HEK293 (cell line): ENCODE results near the gene HMOX1.

Source experiments
- CTCF ChIA-PET: fragments of 350-600 bp; formaldehyde crosslinking; extraction: SDS; loops from one replicate; lab custom pipeline; 2021; ENCODE audit warnings: antibody characterized with exemption; lab: Yijun Ruan, JAX
- POLR2A ChIA-PET: fragments of 300-600 bp; formaldehyde crosslinking; extraction: SDS; loops from one replicate; lab custom pipeline; 2020; ENCODE audit warnings: antibody characterized with exemption, inconsistent platforms; lab: Yijun Ruan, JAX
- H3K27ac ChIP-seq: fragments of 200-500 bp; sonication (Bioruptor generic); 2 replicates; pipeline ENCODE4 v1.5.1; 2014; ENCODE audit warnings: low read depth, low read length, control low read depth, inconsistent platforms; ENCODE audit errors: extremely low read depth
- H3K36me3 ChIP-seq, 2 experiments: fragments of 200-500 bp in 1 of 2; sonication (Bioruptor generic) in 1 of 2; 1 replicate in 1 of 2; 2 replicates in 1 of 2; pipeline ENCODE4 v1.5.1; 2014 to 2017; ENCODE audit warnings: inconsistent platforms in 2 of 2, low read length in 2 of 2; ENCODE audit not compliant: control insufficient read depth in 2 of 2, insufficient read depth in 1 of 2
- H3K4me1 ChIP-seq: fragments of 200-500 bp; sonication (Bioruptor generic); 2 replicates; pipeline ENCODE4 v1.5.1; 2014; ENCODE audit warnings: mild to moderate bottlenecking, low read length, inconsistent platforms; ENCODE audit not compliant: control insufficient read depth, insufficient read depth
- H3K4me3 ChIP-seq: 2 replicates; pipeline ENCODE4 v1.5.1; 2011; ENCODE audit warnings: low read depth, mild to moderate bottlenecking, control low read depth, low read length, moderate library complexity
- H3K9me3 ChIP-seq: fragments of 200-500 bp; sonication (Bioruptor generic); 2 replicates; pipeline ENCODE4 v1.5.1; 2014; ENCODE audit warnings: low read depth, low read length, inconsistent platforms; ENCODE audit not compliant: control insufficient read depth, insufficient read depth
- BCL11A ChIP-seq: fragments of 450-650 bp; formaldehyde crosslinking; IDR thresholded peaks from 2 replicates; pipeline ENCODE4 v1.5.1; 2016; ENCODE audit warnings: low read depth, missing biosample characterization, missing genetic modification characterization
- HOXA7 ChIP-seq: sonication (generic); formaldehyde crosslinking; IDR thresholded peaks from 2 replicates; pipeline ENCODE4 v1.8.1; 2022; ENCODE audit warnings: missing genetic modification reagents, borderline replicate concordance
- HOXC10 ChIP-seq: sonication (generic); formaldehyde crosslinking; IDR thresholded peaks from 2 replicates; pipeline ENCODE4 v1.8.1; 2023; ENCODE audit warnings: mild to moderate bottlenecking, missing genetic modification reagents
- HOXD13 ChIP-seq: sonication (generic); formaldehyde crosslinking; IDR thresholded peaks from 2 replicates; pipeline ENCODE4 v1.8.0; 2022; ENCODE audit warnings: missing genetic modification reagents, borderline replicate concordance
- KLF1 ChIP-seq: fragments of 450-650 bp; formaldehyde crosslinking; IDR thresholded peaks from 2 replicates; pipeline ENCODE4 v1.5.1; 2016; ENCODE audit warnings: missing biosample characterization, missing genetic modification characterization
- MYNN ChIP-seq: fragments of 450-650 bp; formaldehyde crosslinking; IDR thresholded peaks from 2 replicates; pipeline ENCODE4 v1.5.1; 2016; ENCODE audit warnings: missing biosample characterization, missing genetic modification characterization, borderline replicate concordance
- PRDM1 ChIP-seq: fragments of 450-650 bp; formaldehyde crosslinking; IDR thresholded peaks from 2 replicates; pipeline ENCODE4; 2016; ENCODE audit warnings: missing biosample characterization, missing genetic modification characterization
- SALL2 ChIP-seq: fragments of 450-650 bp; formaldehyde crosslinking; IDR thresholded peaks from 2 replicates; pipeline ENCODE4 v1.5.0; 2017; ENCODE audit warnings: missing biosample characterization, mild to moderate bottlenecking, missing genetic modification characterization, borderline replicate concordance
- SP7 ChIP-seq: fragments of 450-650 bp; formaldehyde crosslinking; IDR thresholded peaks from 2 replicates; pipeline ENCODE4 v1.5.1; 2016; ENCODE audit warnings: missing biosample characterization, missing genetic modification characterization
- WT1 ChIP-seq: fragments of 450-650 bp; formaldehyde crosslinking; IDR thresholded peaks from 2 replicates; pipeline ENCODE4 v1.5.1; 2016; ENCODE audit warnings: missing biosample characterization, missing genetic modification characterization
- ZBTB17 ChIP-seq: fragments of 450-650 bp; formaldehyde crosslinking; IDR thresholded peaks from 2 replicates; pipeline ENCODE4 v1.5.1; 2016; ENCODE audit warnings: missing biosample characterization, missing genetic modification characterization
- ZFP69B ChIP-seq: fragments of 450-650 bp; formaldehyde crosslinking; IDR thresholded peaks from 2 replicates; pipeline ENCODE4 v1.5.1; 2016; ENCODE audit warnings: missing biosample characterization, missing genetic modification characterization
- ZNF10 ChIP-seq: fragments of 450-650 bp; formaldehyde crosslinking; IDR thresholded peaks from 2 replicates; pipeline ENCODE4 v1.5.1; 2017; ENCODE audit warnings: missing biosample characterization, missing genetic modification characterization
- ZNF121 ChIP-seq: fragments of 450-650 bp; formaldehyde crosslinking; IDR thresholded peaks from 2 replicates; pipeline ENCODE4 v1.5.1; 2016; ENCODE audit warnings: missing biosample characterization, missing genetic modification characterization
- ZNF16 ChIP-seq: fragments of 450-650 bp; formaldehyde crosslinking; IDR thresholded peaks from 2 replicates; pipeline ENCODE4 v1.5.1; 2016; ENCODE audit warnings: low read depth, missing biosample characterization, missing genetic modification characterization
- ZNF214 ChIP-seq: fragments of 450-650 bp; formaldehyde crosslinking; IDR thresholded peaks from 2 replicates; pipeline ENCODE4 v1.5.1; 2017; ENCODE audit warnings: missing biosample characterization, mild to moderate bottlenecking, missing genetic modification characterization, borderline replicate concordance
- ZNF302 ChIP-seq: fragments of 450-650 bp; formaldehyde crosslinking; IDR thresholded peaks from 2 replicates; pipeline ENCODE4 v1.5.1; 2016; ENCODE audit warnings: missing biosample characterization, missing genetic modification characterization, low read depth
- ZNF311 ChIP-seq: fragments of 450-650 bp; formaldehyde crosslinking; IDR thresholded peaks from 2 replicates; pipeline ENCODE4 v1.5.1; 2017; ENCODE audit warnings: missing biosample characterization, missing genetic modification characterization, borderline replicate concordance
- ZNF366 ChIP-seq: fragments of 450-650 bp; formaldehyde crosslinking; conservative IDR thresholded peaks from 2 replicates; pipeline ENCODE4 v1.5.1; 2016; ENCODE audit warnings: missing biosample characterization, missing genetic modification characterization
- ZNF394 ChIP-seq: fragments of 450-650 bp; formaldehyde crosslinking; IDR thresholded peaks from 2 replicates; pipeline ENCODE4 v1.5.1; 2016; ENCODE audit warnings: missing biosample characterization, missing genetic modification characterization, mild to moderate bottlenecking, moderate library complexity, borderline replicate concordance
- ZNF433 ChIP-seq: fragments of 450-650 bp; formaldehyde crosslinking; IDR thresholded peaks from 2 replicates; pipeline ENCODE4 v1.5.1; 2016; ENCODE audit warnings: missing biosample characterization, missing genetic modification characterization, low read depth
- ZNF501 ChIP-seq: fragments of 450-650 bp; formaldehyde crosslinking; IDR thresholded peaks from 2 replicates; pipeline ENCODE4 v1.5.1; 2016; ENCODE audit warnings: missing biosample characterization, missing genetic modification characterization
- ZNF544 ChIP-seq: fragments of 450-650 bp; formaldehyde crosslinking; IDR thresholded peaks from 2 replicates; pipeline ENCODE4 v1.5.0; 2017; ENCODE audit warnings: missing biosample characterization, missing genetic modification characterization
- ZNF555 ChIP-seq: fragments of 450-650 bp; formaldehyde crosslinking; conservative IDR thresholded peaks from 2 replicates; pipeline ENCODE4 v1.5.1; 2017; ENCODE audit warnings: missing biosample characterization, mild to moderate bottlenecking, missing genetic modification characterization, inconsistent platforms
- ZNF658 ChIP-seq: fragments of 450-650 bp; formaldehyde crosslinking; IDR thresholded peaks from 2 replicates; pipeline ENCODE4; 2016; ENCODE audit warnings: missing biosample characterization, missing genetic modification characterization
- ZNF664 ChIP-seq: fragments of 450-650 bp; formaldehyde crosslinking; IDR thresholded peaks from 2 replicates; pipeline ENCODE4 v1.5.1; 2016; ENCODE audit warnings: missing biosample characterization, missing genetic modification characterization
- ZSCAN30 ChIP-seq: fragments of 450-650 bp; IDR thresholded peaks from 2 replicates; pipeline ENCODE4 v1.5.1; 2018; ENCODE audit warnings: missing biosample characterization, mild to moderate bottlenecking, missing genetic modification characterization, moderate library complexity
- TF ChIP-seq, protein P1 (sequence below): fragments of 450-650 bp; formaldehyde crosslinking; IDR thresholded peaks from 2 replicates; pipeline ENCODE4 v1.5.1; 2017; ENCODE audit warnings: missing biosample characterization, mild to moderate bottlenecking, missing genetic modification characterization, moderate library complexity
- TF ChIP-seq, protein P2 (sequence below): fragments of 450-650 bp; formaldehyde crosslinking; IDR thresholded peaks from 2 replicates; pipeline ENCODE4 v1.5.1; 2016; ENCODE audit warnings: missing biosample characterization, missing genetic modification characterization
- TF ChIP-seq, protein P3 (sequence below): fragments of 450-650 bp; formaldehyde crosslinking; IDR thresholded peaks from 2 replicates; pipeline ENCODE4 v1.5.1; 2016; ENCODE audit warnings: missing biosample characterization, missing genetic modification characterization
- TF ChIP-seq, protein P4 (sequence below): fragments of 450-650 bp; formaldehyde crosslinking; IDR thresholded peaks from 2 replicates; pipeline ENCODE4 v1.5.1; 2016; ENCODE audit warnings: missing biosample characterization, missing genetic modification characterization

The HMOX1 gene

DNA sequence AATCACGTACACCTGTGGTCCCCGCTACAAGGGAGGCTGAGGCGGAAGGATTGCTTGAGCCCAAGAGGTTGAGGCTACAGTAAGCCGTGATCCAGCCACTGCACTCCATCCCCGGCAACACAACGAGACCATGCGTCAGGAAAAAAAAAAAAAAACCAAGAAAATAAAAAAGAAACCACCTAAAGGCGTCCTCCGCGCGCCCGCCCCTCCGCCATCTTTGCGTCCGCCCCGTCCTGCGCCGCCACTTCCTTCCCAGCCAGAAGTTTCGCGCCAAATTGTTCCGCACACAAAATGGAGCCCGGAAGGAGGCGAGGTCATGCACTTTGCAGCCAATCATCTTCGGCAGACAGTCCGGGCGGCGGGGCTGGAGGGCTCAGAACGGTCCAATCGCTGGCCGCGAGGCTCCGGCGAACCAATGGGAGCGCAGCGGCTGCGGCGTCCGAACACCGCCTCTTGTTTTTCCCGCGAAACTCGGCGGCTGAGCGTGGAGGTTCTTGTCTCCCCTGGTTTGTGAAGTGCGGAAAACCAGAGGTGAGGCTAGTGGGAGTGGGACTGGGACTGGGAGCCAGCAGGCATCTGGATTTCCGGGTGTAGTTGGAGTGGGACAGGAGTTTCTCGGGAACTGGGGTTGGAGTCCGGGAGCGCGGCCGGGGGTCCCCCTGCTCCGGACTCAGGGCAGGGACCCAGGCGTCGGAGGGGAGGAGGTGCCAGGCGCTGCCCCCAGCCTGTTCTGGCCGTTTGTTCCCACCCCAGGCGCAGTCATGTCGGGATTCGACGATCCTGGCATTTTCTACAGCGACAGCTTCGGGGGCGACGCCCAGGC lies 19.0 kb downstream of the HMOX1 start, which contains the start of gene MCM5:
Gene MCM5, plus strand, starts transcription at position 463 of the 823 bp plus-strand sequence. Its CDS starts 299 bp downstream, at position 762.
- CTCF ChIA-PET = interaction anchor here (0.6 kb wide), 1 partner anchor 10 kb away, joined by 4 read pairs; no protein-coding TSS in a partner anchor
- Histone ChIP-seq H3K9me3 (no peaks in the 10 kb centered on the region), H3K36me3 (peaks cover 25 to 41% of the 10 kb centered on the region in 2 experiments), H3K27ac (peak within 1 kb of the TSS; percentile 92), H3K4me3 (peak within 1 kb of the TSS; percentile 89), H3K4me1 (peaks cover 5% of the 10 kb centered on the region)
- POLR2A ChIA-PET = interaction anchor here (0.8 kb wide), 2 partner anchors 9 to 33 kb away, joined by 3 to 8 read pairs; no protein-coding TSS in a partner anchor
- TF ChIP-seq ZNF302 = no peak
- no peak for TF ChIP-seq MYNN (tag by site-specific recombination)
- no peak for TF ChIP-seq ZNF121 (tag by site-specific recombination)
- peak; percentile 97 for TF ChIP-seq HOXC10 (CRISPR knock-in tag)
- TF ChIP-seq, protein P1, sequence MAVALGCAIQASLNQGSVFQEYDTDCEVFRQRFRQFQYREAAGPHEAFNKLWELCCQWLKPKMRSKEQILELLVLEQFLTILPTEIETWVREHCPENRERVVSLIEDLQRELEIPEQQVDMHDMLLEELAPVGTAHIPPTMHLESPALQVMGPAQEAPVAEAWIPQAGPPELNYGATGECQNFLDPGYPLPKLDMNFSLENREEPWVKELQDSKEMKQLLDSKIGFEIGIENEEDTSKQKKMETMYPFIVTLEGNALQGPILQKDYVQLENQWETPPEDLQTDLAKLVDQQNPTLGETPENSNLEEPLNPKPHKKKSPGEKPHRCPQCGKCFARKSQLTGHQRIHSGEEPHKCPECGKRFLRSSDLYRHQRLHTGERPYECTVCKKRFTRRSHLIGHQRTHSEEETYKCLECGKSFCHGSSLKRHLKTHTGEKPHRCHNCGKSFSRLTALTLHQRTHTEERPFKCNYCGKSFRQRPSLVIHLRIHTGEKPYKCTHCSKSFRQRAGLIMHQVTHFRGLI (tag by site-specific recombination) = no peak
- peak; percentile 54; the same call in 1 of the 2 replicates for TF ChIP-seq HOXD13 (CRISPR knock-in tag)
- peak; percentile 75 for TF ChIP-seq ZBTB17 (tag by site-specific recombination)
- TF ChIP-seq HOXA7 (CRISPR knock-in tag) = no peak
- TF ChIP-seq ZNF10 (tag by site-specific recombination) = no peak
- peak; percentile 49; the same call in 1 of the 2 replicates for TF ChIP-seq KLF1
- no peak for TF ChIP-seq ZNF214
- TF ChIP-seq ZNF16 (tag by site-specific recombination) = no peak
- TF ChIP-seq, protein P2, sequence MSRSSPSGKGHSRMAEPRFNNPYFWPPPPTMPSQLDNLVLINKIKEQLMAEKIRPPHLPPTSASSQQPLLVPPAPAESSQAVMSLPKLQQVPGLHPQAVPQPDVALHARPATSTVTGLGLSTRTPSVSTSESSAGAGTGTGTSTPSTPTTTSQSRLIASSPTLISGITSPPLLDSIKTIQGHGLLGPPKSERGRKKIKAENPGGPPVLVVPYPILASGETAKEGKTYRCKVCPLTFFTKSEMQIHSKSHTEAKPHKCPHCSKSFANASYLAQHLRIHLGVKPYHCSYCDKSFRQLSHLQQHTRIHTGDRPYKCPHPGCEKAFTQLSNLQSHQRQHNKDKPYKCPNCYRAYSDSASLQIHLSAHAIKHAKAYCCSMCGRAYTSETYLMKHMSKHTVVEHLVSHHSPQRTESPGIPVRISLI (tag by site-specific recombination) = peak; percentile 63; the same call in 1 of the 2 replicates
- no peak for TF ChIP-seq ZNF544
- TF ChIP-seq, protein P3, sequence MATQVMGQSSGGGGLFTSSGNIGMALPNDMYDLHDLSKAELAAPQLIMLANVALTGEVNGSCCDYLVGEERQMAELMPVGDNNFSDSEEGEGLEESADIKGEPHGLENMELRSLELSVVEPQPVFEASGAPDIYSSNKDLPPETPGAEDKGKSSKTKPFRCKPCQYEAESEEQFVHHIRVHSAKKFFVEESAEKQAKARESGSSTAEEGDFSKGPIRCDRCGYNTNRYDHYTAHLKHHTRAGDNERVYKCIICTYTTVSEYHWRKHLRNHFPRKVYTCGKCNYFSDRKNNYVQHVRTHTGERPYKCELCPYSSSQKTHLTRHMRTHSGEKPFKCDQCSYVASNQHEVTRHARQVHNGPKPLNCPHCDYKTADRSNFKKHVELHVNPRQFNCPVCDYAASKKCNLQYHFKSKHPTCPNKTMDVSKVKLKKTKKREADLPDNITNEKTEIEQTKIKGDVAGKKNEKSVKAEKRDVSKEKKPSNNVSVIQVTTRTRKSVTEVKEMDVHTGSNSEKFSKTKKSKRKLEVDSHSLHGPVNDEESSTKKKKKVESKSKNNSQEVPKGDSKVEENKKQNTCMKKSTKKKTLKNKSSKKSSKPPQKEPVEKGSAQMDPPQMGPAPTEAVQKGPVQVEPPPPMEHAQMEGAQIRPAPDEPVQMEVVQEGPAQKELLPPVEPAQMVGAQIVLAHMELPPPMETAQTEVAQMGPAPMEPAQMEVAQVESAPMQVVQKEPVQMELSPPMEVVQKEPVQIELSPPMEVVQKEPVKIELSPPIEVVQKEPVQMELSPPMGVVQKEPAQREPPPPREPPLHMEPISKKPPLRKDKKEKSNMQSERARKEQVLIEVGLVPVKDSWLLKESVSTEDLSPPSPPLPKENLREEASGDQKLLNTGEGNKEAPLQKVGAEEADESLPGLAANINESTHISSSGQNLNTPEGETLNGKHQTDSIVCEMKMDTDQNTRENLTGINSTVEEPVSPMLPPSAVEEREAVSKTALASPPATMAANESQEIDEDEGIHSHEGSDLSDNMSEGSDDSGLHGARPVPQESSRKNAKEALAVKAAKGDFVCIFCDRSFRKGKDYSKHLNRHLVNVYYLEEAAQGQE = no peak
- TF ChIP-seq, protein P4, sequence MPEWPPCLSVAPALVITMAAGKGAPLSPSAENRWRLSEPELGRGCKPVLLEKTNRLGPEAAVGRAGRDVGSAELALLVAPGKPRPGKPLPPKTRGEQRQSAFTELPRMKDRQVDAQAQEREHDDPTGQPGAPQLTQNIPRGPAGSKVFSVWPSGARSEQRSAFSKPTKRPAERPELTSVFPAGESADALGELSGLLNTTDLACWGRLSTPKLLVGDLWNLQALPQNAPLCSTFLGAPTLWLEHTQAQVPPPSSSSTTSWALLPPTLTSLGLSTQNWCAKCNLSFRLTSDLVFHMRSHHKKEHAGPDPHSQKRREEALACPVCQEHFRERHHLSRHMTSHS (tag by site-specific recombination) = no peak
- no peak for TF ChIP-seq ZNF394 (tag by site-specific recombination)
- no peak; the same call in none of the 2 replicates for TF ChIP-seq SP7 (tag by site-specific recombination)
- no peak for TF ChIP-seq ZNF501 (tag by site-specific recombination)
- TF ChIP-seq ZNF433 (tag by site-specific recombination) = no peak
- TF ChIP-seq BCL11A (tag by site-specific recombination) = no peak
- peak; percentile 67 for TF ChIP-seq ZFP69B (tag by site-specific recombination)
- no peak for TF ChIP-seq ZNF664 (tag by site-specific recombination)
- TF ChIP-seq SALL2 (tag by site-specific recombination) = no peak
- TF ChIP-seq ZNF658 (tag by site-specific recombination) = no peak
- TF ChIP-seq ZSCAN30 (tag by site-specific recombination) = 0 out of 2 replicates have a peak, but pooled peaks have one; percentile 23
- no peak for TF ChIP-seq ZNF311 (tag by site-specific recombination)
- peak; percentile 31; the same call in 1 of the 2 replicates for TF ChIP-seq WT1 (tag by site-specific recombination)
- TF ChIP-seq ZNF555 (tag by site-specific recombination) = no peak
- TF ChIP-seq PRDM1 = no peak
- no peak for TF ChIP-seq ZNF366 (tag by site-specific recombination)
